HepG2 (cell line): ENCODE data around the gene DNAJC7. TPM values are rescaled to one million over a fixed set of nuclear protein-coding genes. Genes with fewer than 3 reads are reported as not detected.
A peak's percentile ranks its signal among the peaks of the same experiment; 100 is the strongest.

ENCODE experiments used
- BORCS8-MEF2B ChIP-seq: sonication (generic); formaldehyde crosslinking; IDR thresholded peaks from 2 replicates; pipeline ENCODE4 v1.8.0; 2022; ENCODE audit warnings: mild to moderate bottlenecking, missing genetic modification reagents
- CEBPG ChIP-seq: IDR thresholded peaks from 2 replicates; pipeline ENCODE4 v1.6.1; 2016
- EHMT2 ChIP-seq: fragments of 200-600 bp; sonication (generic); IDR thresholded peaks from 2 replicates; pipeline ENCODE4 v1.7.0; 2017; ENCODE audit warnings: antibody characterized with exemption, low read depth, low read length, borderline replicate concordance
- ELF1 ChIP-seq: sonication (generic); formaldehyde crosslinking; IDR thresholded peaks from 2 replicates; pipeline ENCODE4 v1.4.0; 2020; ENCODE audit warnings: missing genetic modification reagents
- FOSL1 ChIP-seq: sonication (generic); formaldehyde crosslinking; IDR thresholded peaks from 2 replicates; pipeline ENCODE4 v1.9.0; 2021; ENCODE audit warnings: missing genetic modification reagents, borderline replicate concordance
- HMGA1 ChIP-seq: sonication (generic); formaldehyde crosslinking; conservative IDR thresholded peaks from 2 replicates; pipeline ENCODE4 v1.4.0; 2020; ENCODE audit warnings: missing genetic modification reagents
- HOXA3 ChIP-seq: sonication (generic); formaldehyde crosslinking; IDR thresholded peaks from 2 replicates; pipeline ENCODE4 v1.5.0; 2020; ENCODE audit warnings: missing genetic modification reagents
- KAT2B ChIP-seq: fragments of 150-350 bp; IDR thresholded peaks from 2 replicates; pipeline ENCODE4 v1.6.1; 2014; ENCODE audit warnings: low read depth, low read length, borderline replicate concordance
- KDM4B ChIP-seq: sonication (generic); formaldehyde crosslinking; IDR thresholded peaks from 2 replicates; pipeline ENCODE4 v1.4.0; 2020; ENCODE audit warnings: missing genetic modification reagents
- KDM5A ChIP-seq: fragments of 200-600 bp; sonication (generic); IDR thresholded peaks from 2 replicates; pipeline ENCODE4 v1.7.0; 2018; ENCODE audit warnings: antibody characterized with exemption, mild to moderate bottlenecking, low read length, borderline replicate concordance
- NFYC ChIP-seq: IDR thresholded peaks from 2 replicates; pipeline ENCODE4 v1.6.1; 2016; ENCODE audit warnings: missing genetic modification reagents, missing compliant biosample characterization
- PAX8 ChIP-seq: sonication (generic); formaldehyde crosslinking; IDR thresholded peaks from 2 replicates; pipeline ENCODE4 v1.8.0; 2022; ENCODE audit warnings: mild to moderate bottlenecking, missing genetic modification reagents, borderline replicate concordance
- PHF21A ChIP-seq: sonication (generic); formaldehyde crosslinking; IDR thresholded peaks from 2 replicates; pipeline ENCODE4 v1.5.0; 2020; ENCODE audit warnings: mild to moderate bottlenecking, missing genetic modification reagents
- TGIF2 ChIP-seq: IDR thresholded peaks from 2 replicates; pipeline ENCODE4 v1.6.1; 2016; ENCODE audit warnings: control low read depth, missing compliant biosample characterization
- ZMAT3 ChIP-seq: sonication (generic); formaldehyde crosslinking; conservative IDR thresholded peaks from 2 replicates; pipeline ENCODE4 v1.7.0; 2021; ENCODE audit warnings: missing genetic modification reagents
- ZNF552 ChIP-seq: sonication (generic); formaldehyde crosslinking; IDR thresholded peaks from 2 replicates; pipeline ENCODE4 v1.9.0; 2022; ENCODE audit warnings: missing genetic modification reagents, mild to moderate bottlenecking, borderline replicate concordance
- ZNF569 ChIP-seq: sonication (generic); formaldehyde crosslinking; IDR thresholded peaks from 2 replicates; pipeline ENCODE4 v1.5.0; 2020; ENCODE audit warnings: mild to moderate bottlenecking, missing genetic modification reagents, moderate library complexity, borderline replicate concordance
- ZNF724P ChIP-seq: sonication (generic); formaldehyde crosslinking; IDR thresholded peaks from 2 replicates; pipeline ENCODE4 v1.8.0; 2022; ENCODE audit warnings: missing genetic modification reagents, borderline replicate concordance
- ZNF879 ChIP-seq: sonication (generic); formaldehyde crosslinking; IDR thresholded peaks from 2 replicates; pipeline ENCODE4 v1.8.1; 2023; ENCODE audit warnings: missing genetic modification reagents
- ZSCAN9 ChIP-seq: IDR thresholded peaks from 2 replicates; pipeline ENCODE4 v1.6.1; 2016; ENCODE audit warnings: borderline replicate concordance
- polyA plus RNA-seq, 8 experiments: library from polyadenylated mRNA; depleted of rRNA in 3 of 8; stranded (reverse) in 7 of 8; unstranded in 1 of 8; fragments of >200 nt; fragmentation: Illumina TruSeq in 4 of 8; extraction: Trizol in 4 of 8; gene quantifications; 2 replicates each; pipeline versions ENCODE4 v1.2.1 to v1.2.3, GENCODE V29; 2011 to 2016; ENCODE audit warnings: low read depth in 4 of 8, missing spikeins in 1 of 8, mixed read lengths in 1 of 8; ENCODE audit not compliant: insufficient read depth in 1 of 8
- total RNA-seq, 5 experiments: library from RNA; depleted of rRNA; stranded (reverse); fragments of >200 nt; fragmentation: Illumina TruSeq; extraction: Trizol; gene quantifications; 2 replicates each; pipeline ENCODE4 v1.2.3, GENCODE V29; 2016; ENCODE audit warnings: low read depth in 1 of 5
- TF ChIP-seq, protein P1 (sequence below): sonication (generic); formaldehyde crosslinking; IDR thresholded peaks from 2 replicates; pipeline ENCODE4 v1.4.0; 2020; ENCODE audit warnings: missing genetic modification reagents, borderline replicate concordance
- TF ChIP-seq, protein P2 (sequence below): sonication (generic); formaldehyde crosslinking; IDR thresholded peaks from 2 replicates; pipeline ENCODE4 v1.4.0; 2020; ENCODE audit warnings: missing genetic modification reagents, borderline replicate concordance
- TF ChIP-seq, protein P3 (sequence below): sonication (generic); formaldehyde crosslinking; IDR thresholded peaks from 2 replicates; pipeline ENCODE4 v1.8.1; 2023; ENCODE audit warnings: mild to moderate bottlenecking, missing genetic modification reagents
- TF ChIP-seq, protein P4 (sequence below): IDR thresholded peaks from 2 replicates; pipeline ENCODE4 v1.6.1; 2016; ENCODE audit warnings: missing compliant biosample characterization, missing genetic modification reagents, borderline replicate concordance

The DNAJC7 gene
- total and polyA plus RNA-seq, 2 of the 13 experiments (the other 11 are each of a cell fraction or from before 2014, with no cell fraction given) = 47.7 to 132 TPM

DNA sequence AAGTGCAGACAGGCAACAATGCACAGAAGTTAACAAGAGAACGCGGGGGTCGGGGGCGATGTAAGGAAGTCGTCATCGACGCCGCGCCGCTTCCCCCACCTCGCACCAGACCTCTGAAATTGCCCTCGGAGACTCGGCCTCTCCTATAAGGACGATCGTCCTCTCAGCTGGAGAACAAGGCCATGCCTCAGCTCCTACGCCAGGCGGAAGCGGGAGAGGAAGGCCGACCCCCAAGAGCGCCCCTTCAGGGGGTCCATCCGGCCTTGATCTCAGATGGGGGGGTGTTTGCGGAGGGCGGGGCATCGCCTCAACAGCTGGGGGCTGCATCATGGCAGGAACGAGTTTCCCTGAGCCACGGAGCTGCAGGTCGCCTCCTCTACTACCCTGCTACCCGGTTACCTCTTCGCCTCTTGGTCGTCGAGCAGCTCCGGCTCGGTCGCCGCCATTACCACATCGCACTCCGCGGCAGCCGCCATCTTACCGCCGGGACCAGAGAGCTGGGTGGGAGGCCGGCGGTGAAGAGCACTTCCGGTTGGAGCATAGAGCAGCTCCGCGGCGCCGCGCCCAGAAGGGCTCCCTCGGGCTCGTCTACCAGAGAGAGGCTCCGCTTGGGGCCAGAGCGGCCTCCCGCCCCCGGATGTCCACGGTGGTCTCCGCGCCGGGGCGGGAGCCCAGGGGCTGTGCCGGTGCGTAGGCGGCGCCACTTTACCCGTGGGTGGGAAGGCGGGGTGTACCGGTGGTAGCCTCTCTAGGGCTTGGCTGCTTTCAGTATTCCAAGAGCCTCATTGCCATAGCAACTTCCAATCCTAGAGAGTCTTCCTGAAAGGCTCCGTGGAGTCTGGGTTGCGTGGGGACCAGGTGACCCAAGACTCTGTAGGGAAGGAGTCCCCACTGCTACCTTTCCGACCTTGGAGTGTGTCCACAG, at the start of gene DNAJC7 (continued):
- TF ChIP-seq, protein P1, sequence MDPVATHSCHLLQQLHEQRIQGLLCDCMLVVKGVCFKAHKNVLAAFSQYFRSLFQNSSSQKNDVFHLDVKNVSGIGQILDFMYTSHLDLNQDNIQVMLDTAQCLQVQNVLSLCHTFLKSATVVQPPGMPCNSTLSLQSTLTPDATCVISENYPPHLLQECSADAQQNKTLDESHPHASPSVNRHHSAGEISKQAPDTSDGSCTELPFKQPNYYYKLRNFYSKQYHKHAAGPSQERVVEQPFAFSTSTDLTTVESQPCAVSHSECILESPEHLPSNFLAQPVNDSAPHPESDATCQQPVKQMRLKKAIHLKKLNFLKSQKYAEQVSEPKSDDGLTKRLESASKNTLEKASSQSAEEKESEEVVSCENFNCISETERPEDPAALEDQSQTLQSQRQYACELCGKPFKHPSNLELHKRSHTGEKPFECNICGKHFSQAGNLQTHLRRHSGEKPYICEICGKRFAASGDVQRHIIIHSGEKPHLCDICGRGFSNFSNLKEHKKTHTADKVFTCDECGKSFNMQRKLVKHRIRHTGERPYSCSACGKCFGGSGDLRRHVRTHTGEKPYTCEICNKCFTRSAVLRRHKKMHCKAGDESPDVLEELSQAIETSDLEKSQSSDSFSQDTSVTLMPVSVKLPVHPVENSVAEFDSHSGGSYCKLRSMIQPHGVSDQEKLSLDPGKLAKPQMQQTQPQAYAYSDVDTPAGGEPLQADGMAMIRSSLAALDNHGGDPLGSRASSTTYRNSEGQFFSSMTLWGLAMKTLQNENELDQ (CRISPR knock-in tag) = no peak
- TF ChIP-seq ZNF879 (CRISPR knock-in tag) = peak; percentile 89; the same call in 1 of the 2 replicates
- TF ChIP-seq HMGA1 (CRISPR knock-in tag) = no peak
- TF ChIP-seq TGIF2 (CRISPR knock-in tag) = no peak
- TF ChIP-seq ZNF552 (CRISPR knock-in tag) = peak; percentile 78
- peak; percentile 89 for TF ChIP-seq BORCS8-MEF2B
- TF ChIP-seq ZNF724P (CRISPR knock-in tag) = no peak; the same call in 1 of the 2 replicates
- TF ChIP-seq, protein P2, sequence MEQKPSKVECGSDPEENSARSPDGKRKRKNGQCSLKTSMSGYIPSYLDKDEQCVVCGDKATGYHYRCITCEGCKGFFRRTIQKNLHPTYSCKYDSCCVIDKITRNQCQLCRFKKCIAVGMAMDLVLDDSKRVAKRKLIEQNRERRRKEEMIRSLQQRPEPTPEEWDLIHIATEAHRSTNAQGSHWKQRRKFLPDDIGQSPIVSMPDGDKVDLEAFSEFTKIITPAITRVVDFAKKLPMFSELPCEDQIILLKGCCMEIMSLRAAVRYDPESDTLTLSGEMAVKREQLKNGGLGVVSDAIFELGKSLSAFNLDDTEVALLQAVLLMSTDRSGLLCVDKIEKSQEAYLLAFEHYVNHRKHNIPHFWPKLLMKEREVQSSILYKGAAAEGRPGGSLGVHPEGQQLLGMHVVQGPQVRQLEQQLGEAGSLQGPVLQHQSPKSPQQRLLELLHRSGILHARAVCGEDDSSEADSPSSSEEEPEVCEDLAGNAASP = peak; percentile 68
- no peak for TF ChIP-seq ZNF569
- peak; percentile 92 for TF ChIP-seq ZMAT3 (CRISPR knock-in tag)
- peak; percentile 96 for TF ChIP-seq ELF1 (CRISPR knock-in tag)
- TF ChIP-seq PHF21A = peak; percentile 31
- TF ChIP-seq EHMT2 = no peak
- TF ChIP-seq FOSL1 = 0 out of 2 replicates have a peak, but pooled peaks have one; percentile 11
- TF ChIP-seq HOXA3 = peak; percentile 100
- peak; percentile 91; the same call in 1 of the 2 replicates for TF ChIP-seq ZSCAN9
- TF ChIP-seq CEBPG (CRISPR knock-in tag) = peak; percentile 48
- TF ChIP-seq, protein P3, sequence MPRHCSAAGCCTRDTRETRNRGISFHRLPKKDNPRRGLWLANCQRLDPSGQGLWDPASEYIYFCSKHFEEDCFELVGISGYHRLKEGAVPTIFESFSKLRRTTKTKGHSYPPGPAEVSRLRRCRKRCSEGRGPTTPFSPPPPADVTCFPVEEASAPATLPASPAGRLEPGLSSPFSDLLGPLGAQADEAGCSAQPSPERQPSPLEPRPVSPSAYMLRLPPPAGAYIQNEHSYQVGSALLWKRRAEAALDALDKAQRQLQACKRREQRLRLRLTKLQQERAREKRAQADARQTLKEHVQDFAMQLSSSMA (CRISPR knock-in tag) = peak; percentile 90
- TF ChIP-seq KAT2B = no peak
- TF ChIP-seq NFYC (CRISPR knock-in tag) = peak; percentile 17
- peak; percentile 54 for TF ChIP-seq KDM4B
- TF ChIP-seq KDM5A = peak; percentile 87
- TF ChIP-seq, protein P4, sequence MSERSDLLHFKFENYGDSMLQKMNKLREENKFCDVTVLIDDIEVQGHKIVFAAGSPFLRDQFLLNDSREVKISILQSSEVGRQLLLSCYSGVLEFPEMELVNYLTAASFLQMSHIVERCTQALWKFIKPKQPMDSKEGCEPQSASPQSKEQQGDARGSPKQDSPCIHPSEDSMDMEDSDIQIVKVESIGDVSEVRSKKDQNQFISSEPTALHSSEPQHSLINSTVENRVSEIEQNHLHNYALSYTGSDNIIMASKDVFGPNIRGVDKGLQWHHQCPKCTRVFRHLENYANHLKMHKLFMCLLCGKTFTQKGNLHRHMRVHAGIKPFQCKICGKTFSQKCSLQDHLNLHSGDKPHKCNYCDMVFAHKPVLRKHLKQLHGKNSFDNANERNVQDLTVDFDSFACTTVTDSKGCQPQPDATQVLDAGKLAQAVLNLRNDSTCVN (CRISPR knock-in tag) = no peak; the same call in 1 of the 2 replicates
- TF ChIP-seq PAX8 = peak; percentile 87
